ENCODE data around the gene CTNNAL1. TPM values are rescaled to one million over a fixed set of nuclear protein-coding genes. Genes with fewer than 3 reads are reported as not detected.
A peak's percentile ranks its signal among the peaks of the same experiment; 100 is the strongest.

The CTNNAL1 gene
- total RNA-seq, 2 experiments from 2014 or later = 4.9 to 5.3 TPM

DNA sequence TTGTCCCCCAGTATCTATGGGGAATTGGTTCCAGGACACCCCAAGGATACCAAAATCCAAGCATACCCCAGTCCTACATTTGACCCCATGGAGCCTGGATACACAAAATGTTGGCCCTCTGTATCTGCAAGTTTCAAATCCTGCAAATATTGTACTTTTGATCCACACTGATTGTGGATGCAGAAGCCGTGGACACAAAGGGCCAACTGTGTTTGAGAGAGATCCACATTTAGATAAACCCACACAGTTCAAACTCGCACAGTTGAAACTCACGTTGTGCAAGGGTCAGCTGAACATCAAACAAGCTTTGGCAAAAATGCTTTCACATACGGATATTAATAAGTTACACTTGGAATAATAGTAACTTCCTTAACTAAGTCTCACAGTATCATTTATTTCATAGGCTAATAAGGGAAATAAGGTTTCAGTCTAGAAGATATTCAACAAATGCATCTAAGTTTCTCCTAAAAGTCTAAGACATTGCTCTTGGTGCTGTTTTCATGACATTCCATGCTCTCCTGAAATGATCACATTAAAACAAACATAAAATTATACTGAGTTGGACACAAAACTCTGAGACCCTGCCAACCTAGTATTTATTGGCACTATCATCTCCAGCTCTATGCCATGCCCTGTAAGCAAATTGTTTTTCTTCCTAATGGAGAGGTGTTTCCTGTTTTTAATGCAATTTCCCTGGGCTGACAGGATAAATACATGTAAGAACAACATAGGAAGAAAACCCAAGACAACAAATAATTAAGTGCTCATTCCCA, 118.9 kb downstream of the CTNNAL1 start:
- intact Hi-C loops (cut with DNase I, micrococcal nuclease) = loop anchor here in 1 of 2 experiments (5.0 kb wide), 1 partner anchor 58 kb away; no protein-coding TSS in a partner anchor
- no peak for TF ChIP-seq CTCF (IDR thresholded peaks at IDR 0.05)
- Mint-ChIP-seq H3K4me3 (no peak overlapping the region), H3K9me3 (no peaks in the 10 kb centered on the region), H3K27ac (no peak overlapping the region), H3K36me3 (ENCODE audit: low read depth) (peaks cover 100% of the 10 kb centered on the region), H3K4me1 (ENCODE audit: low read depth) (no peaks in the 10 kb centered on the region), H3K27me3 (no peaks in the 10 kb centered on the region)
- Histone ChIP-seq H3K4me3 (ENCODE audit: low read length) (no peak overlapping the region), H3K27ac (ENCODE audit: low read depth in 1 of 2, low read length in 2 of 2) (no peak overlapping the region), H3K27me3 (ENCODE audit: control insufficient read depth in 1 of 2, insufficient read depth in 2 of 2, low read length in 2 of 2) (no peaks in the 10 kb centered on the region), H3K4me1 (ENCODE audit: insufficient read depth, low read length) (no peaks in the 10 kb centered on the region), H3K9me3 (ENCODE audit: control insufficient read depth in 1 of 2, insufficient read depth in 1 of 2, low read length in 2 of 2) (no peaks in the 10 kb centered on the region), H3K36me3 (ENCODE audit: insufficient read depth, low read length) (peaks cover 93% of the 10 kb centered on the region)
- ChIA-PET POLR2A (interaction anchor here (0.6 kb wide), 1 partner anchor 65 kb away, joined by 3 read pairs; no protein-coding TSS in a partner anchor), CTCF (no interaction called here)
- no peak for ATAC-seq (ENCODE audit: poor library complexity)
- DNase-seq = no peak

Small RNA genes within 50 kb of the gene (microRNA-seq; reads per million reads assigned to microRNA genes)
- 439 reads per million, percentile 79 among the genes with 10 or more reads in this experiment for gene MIR32 (ENCODE audit: borderline microRNAs expressed, borderline replicate concordance)

Other genes with a start within 250 kb of the CTNNAL1 start
- under 1 TPM; 0.08 to 0.25 TPM for gene ACTL7B, start 157.5 kb downstream of the CTNNAL1 start, total RNA-seq
- not detected for gene ACTL7A, start 151.2 kb downstream of the CTNNAL1 start, total RNA-seq
- gene ELP1, start 79.4 kb downstream of the CTNNAL1 start, total RNA-seq = 10 to 100 TPM; 19.2 to 20.8 TPM
- gene ABITRAM, start 79.1 kb downstream of the CTNNAL1 start, total RNA-seq = 10 to 100 TPM; 10.4 to 11.7 TPM
- gene TMEM245, start 106.4 kb upstream of the CTNNAL1 start, total RNA-seq = 10 to 100 TPM; 22.6 to 24.4 TPM
- not detected for gene FRRS1L, start 153.8 kb upstream of the CTNNAL1 start, total RNA-seq